HCT116 (cell line): Measurements from ENCODE around the gene TNS3. TPM values are rescaled to one million over a fixed set of nuclear protein-coding genes. Genes with fewer than 3 reads are reported as not detected.

Experiments
- ATAC-seq: fragments of 200-7000 bp; cut with Tn5 transposase; 2 replicates; pipeline ENCODE4 v1.9.1; 2020; ENCODE audit warnings: mild to moderate bottlenecking, moderate library complexity
- BruUV-seq: library from RNA; stranded (reverse); fragments of 400-500 nt; replicated peaks from 2 replicates; lab custom pipeline; 2021; lab: Mats Ljungman, UMichigan
- CTCF ChIA-PET: fragments of 300-600 bp; sonication (Branson Sonifier 250); formaldehyde crosslinking; loops from one replicate; lab custom pipeline; 2021; ENCODE audit warnings: antibody characterized with exemption; lab: Charles Lee
- POLR2A ChIA-PET: fragments of 300-600, 350-600 bp; sonication (Branson Sonifier 250); formaldehyde crosslinking; loops from one replicate; lab custom pipeline; 2021; ENCODE audit warnings: antibody characterized with exemption; lab: Charles Lee
- RAD21 ChIA-PET, 2 experiments: fragments of 300-600 bp; sonication (Branson Sonifier 250); formaldehyde crosslinking; loops; one replicate each; lab custom pipeline; 2023; ENCODE audit warnings: low total read pairs in 2 of 2; ENCODE audit not compliant: uncharacterized antibody in 2 of 2, unreplicated experiment in 2 of 2, low non-redundant PET in 1 of 2; lab: Charles Lee
- DNase-seq: peaks from one replicate; pipeline ENCODE4 v3.0.0-alpha.2; 2010; ENCODE audit warnings: low read depth, low spot score
- H2AFZ ChIP-seq: fragments of 200-600 bp; shearing (Covaris generic), sonication (generic); 2 replicates; pipeline ENCODE4 v1.6.1; 2017; ENCODE audit warnings: low read depth, mixed run types, mixed read lengths, antibody characterized with exemption, low read length; ENCODE audit not compliant: poor library complexity, severe bottlenecking
- H3K27ac ChIP-seq: 2 replicates; pipeline ENCODE4 v1.5.1; 2012; ENCODE audit warnings: low read depth, low read length
- H3K27me3 ChIP-seq: fragments of 200-600 bp; sonication (generic); 2 replicates; pipeline ENCODE4 v1.6.1; 2016; ENCODE audit warnings: mixed run types, low read length, mixed read lengths; ENCODE audit not compliant: insufficient read depth
- H3K36me3 ChIP-seq, 2 experiments: fragments of 200-500 bp in 1 of 2; fragments of 200-600 bp in 1 of 2; sonication (Bioruptor generic) in 1 of 2; sonication (generic) in 1 of 2; 2 replicates each; pipeline versions ENCODE4 v1.5.1 to v1.6.1; 2014 to 2016; ENCODE audit warnings: low read length in 2 of 2, inconsistent platforms in 1 of 2, mixed read lengths in 1 of 2, mixed run types in 1 of 2; ENCODE audit not compliant: insufficient read depth in 2 of 2, control insufficient read depth in 1 of 2
- H3K4me1 ChIP-seq, 2 experiments: fragments of 200-600 bp in 1 of 2; sonication (generic) in 1 of 2; 2 replicates each; pipeline versions ENCODE4 v1.5.1 to v1.6.1; 2012 to 2017; ENCODE audit warnings: low read length in 2 of 2, inconsistent platforms in 1 of 2, mild to moderate bottlenecking in 1 of 2, mixed read lengths in 1 of 2, mixed run types in 1 of 2, moderate library complexity in 1 of 2; ENCODE audit not compliant: insufficient read depth in 2 of 2, control insufficient read depth in 1 of 2
- H3K4me2 ChIP-seq: fragments of 200-600 bp; sonication (generic); 2 replicates; pipeline ENCODE4 v1.6.1; 2017; ENCODE audit warnings: mixed run types, low read length, mixed read lengths
- H3K4me3 ChIP-seq, 2 experiments: fragments of 200-600 bp in 1 of 2; sonication (generic) in 1 of 2; replicated peaks in 1 of 2; 2 replicates each; pipeline ENCODE4 v1.5.1; 2011 to 2016; ENCODE audit warnings: low read length in 2 of 2, control low read depth in 1 of 2, low read depth in 1 of 2, mild to moderate bottlenecking in 1 of 2, mixed read lengths in 1 of 2, mixed run types in 1 of 2
- H3K79me2 ChIP-seq: fragments of 200-600 bp; sonication (generic); 2 replicates; pipeline ENCODE4 v1.6.1; 2017; ENCODE audit warnings: mild to moderate bottlenecking, mixed run types, low read length, moderate library complexity, mixed read lengths; ENCODE audit not compliant: insufficient read depth
- H3K9ac ChIP-seq: fragments of 200-600 bp; sonication (generic); 2 replicates; pipeline ENCODE4 v1.6.1; 2016; ENCODE audit warnings: low read length, mixed read lengths
- H3K9me2 ChIP-seq: fragments of 200-600 bp; sonication (generic), shearing (Covaris generic); 2 replicates; pipeline ENCODE4 v1.6.1; 2017; ENCODE audit warnings: mixed run types, mild to moderate bottlenecking, moderate library complexity; ENCODE audit not compliant: insufficient read depth
- H3K9me3 ChIP-seq, 2 experiments: fragments of 200-500 bp in 1 of 2; fragments of 200-600 bp in 1 of 2; sonication (Bioruptor generic) in 1 of 2; sonication (generic) in 1 of 2; 2 replicates each; pipeline ENCODE4 v1.6.1; 2014 to 2017; ENCODE audit warnings: low read length in 2 of 2, mixed read lengths in 2 of 2, inconsistent platforms in 1 of 2, low read depth in 1 of 2, mild to moderate bottlenecking in 1 of 2, mixed run types in 1 of 2, moderate library complexity in 1 of 2; ENCODE audit not compliant: control insufficient read depth in 1 of 2, insufficient read depth in 1 of 2
- H4K20me1 ChIP-seq: fragments of 200-600 bp; sonication (generic), shearing (Covaris generic); 2 replicates; pipeline ENCODE4 v1.6.1; 2017; ENCODE audit warnings: mixed run types, mild to moderate bottlenecking, moderate library complexity; ENCODE audit not compliant: insufficient read depth
- CBX3 ChIP-seq: IDR thresholded peaks from 2 replicates; pipeline ENCODE4 v1.6.1; 2012; ENCODE audit warnings: low read depth
- CEBPB ChIP-seq: IDR thresholded peaks from 2 replicates; pipeline ENCODE4 v1.6.1; 2012; ENCODE audit warnings: low read depth
- RAD21 ChIP-seq: IDR thresholded peaks from 2 replicates; pipeline ENCODE4 v1.6.1; 2012; ENCODE audit warnings: low read depth, mild to moderate bottlenecking
- SIN3A ChIP-seq: IDR thresholded peaks from 2 replicates; pipeline ENCODE4 v1.6.1; 2012; ENCODE audit warnings: low read depth
- SRF ChIP-seq: IDR thresholded peaks from 2 replicates; pipeline ENCODE4 v1.6.1; 2012; ENCODE audit warnings: low read depth
- intact Hi-C: fragments of 100-400 bp; cut with micrococcal nuclease; formaldehyde crosslinking; loops from 2 replicates; pipeline ENCODE4 v1.10.0; 2022
- total RNA-seq: library from RNA; stranded (reverse); gene quantifications from one replicate; pipeline ENCODE4 v1.2.1, GENCODE V29; 2021; ENCODE audit not compliant: unreplicated experiment
- TF ChIP-seq, protein P1 (sequence below): IDR thresholded peaks from 2 replicates; pipeline ENCODE4 v1.6.1; 2012
- TF ChIP-seq, protein P2 (sequence below): IDR thresholded peaks from 2 replicates; pipeline ENCODE4 v1.6.1; 2012; ENCODE audit warnings: low read depth
- TF ChIP-seq, protein P3 (sequence below), 3 experiments: fragments of 200-600 bp in 1 of 3; sonication (generic) in 1 of 3; IDR thresholded peaks in 2 of 3; conservative IDR thresholded peaks in 1 of 3; 2 replicates each; pipeline ENCODE4 v1.5.1; 2012 to 2017; ENCODE audit warnings: low read depth in 2 of 3, low read length in 2 of 3, antibody characterized with exemption in 1 of 3, borderline replicate concordance in 1 of 3, control low read depth in 1 of 3, mild to moderate bottlenecking in 1 of 3, mixed read lengths in 1 of 3, mixed run types in 1 of 3, moderate library complexity in 1 of 3; ENCODE audit not compliant: insufficient read depth in 1 of 3

The TNS3 gene
- total RNA-seq, 1 experiment from 2014 or later = 9.1 TPM

DNA sequence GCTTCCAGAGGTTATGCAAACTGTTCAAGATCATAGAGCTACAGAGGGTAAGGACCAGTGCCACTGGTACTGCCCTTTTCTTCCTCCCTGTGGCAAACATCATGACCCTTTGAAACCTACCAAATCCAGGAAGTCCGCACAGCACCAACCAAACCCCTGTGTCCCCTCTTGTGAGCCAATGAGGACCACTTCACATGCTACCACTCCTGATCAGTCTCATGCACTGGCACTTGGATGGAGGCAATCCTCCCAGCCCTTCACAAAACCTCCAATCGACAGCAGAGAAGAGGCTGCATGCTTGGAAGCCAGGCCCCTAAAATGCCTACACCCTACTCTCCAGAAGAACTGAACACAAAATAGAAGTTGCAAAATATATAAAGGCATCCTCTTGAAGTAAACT lies 248.0 kb downstream of the TNS3 start:
- no peak overlapping the region for H3K4me2 ChIP-seq
- H2AFZ ChIP-seq = no peak overlapping the region
- H3K36me3 ChIP-seq = no peaks in the 10 kb centered on the region
- intact Hi-C loops = no loop called here
- no peak for TF ChIP-seq CEBPB
- no peak for TF ChIP-seq SIN3A
- TF ChIP-seq RAD21 = no peak
- TF ChIP-seq, protein P1, sequence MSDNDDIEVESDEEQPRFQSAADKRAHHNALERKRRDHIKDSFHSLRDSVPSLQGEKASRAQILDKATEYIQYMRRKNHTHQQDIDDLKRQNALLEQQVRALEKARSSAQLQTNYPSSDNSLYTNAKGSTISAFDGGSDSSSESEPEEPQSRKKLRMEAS = no peak
- TF ChIP-seq, protein P2, sequence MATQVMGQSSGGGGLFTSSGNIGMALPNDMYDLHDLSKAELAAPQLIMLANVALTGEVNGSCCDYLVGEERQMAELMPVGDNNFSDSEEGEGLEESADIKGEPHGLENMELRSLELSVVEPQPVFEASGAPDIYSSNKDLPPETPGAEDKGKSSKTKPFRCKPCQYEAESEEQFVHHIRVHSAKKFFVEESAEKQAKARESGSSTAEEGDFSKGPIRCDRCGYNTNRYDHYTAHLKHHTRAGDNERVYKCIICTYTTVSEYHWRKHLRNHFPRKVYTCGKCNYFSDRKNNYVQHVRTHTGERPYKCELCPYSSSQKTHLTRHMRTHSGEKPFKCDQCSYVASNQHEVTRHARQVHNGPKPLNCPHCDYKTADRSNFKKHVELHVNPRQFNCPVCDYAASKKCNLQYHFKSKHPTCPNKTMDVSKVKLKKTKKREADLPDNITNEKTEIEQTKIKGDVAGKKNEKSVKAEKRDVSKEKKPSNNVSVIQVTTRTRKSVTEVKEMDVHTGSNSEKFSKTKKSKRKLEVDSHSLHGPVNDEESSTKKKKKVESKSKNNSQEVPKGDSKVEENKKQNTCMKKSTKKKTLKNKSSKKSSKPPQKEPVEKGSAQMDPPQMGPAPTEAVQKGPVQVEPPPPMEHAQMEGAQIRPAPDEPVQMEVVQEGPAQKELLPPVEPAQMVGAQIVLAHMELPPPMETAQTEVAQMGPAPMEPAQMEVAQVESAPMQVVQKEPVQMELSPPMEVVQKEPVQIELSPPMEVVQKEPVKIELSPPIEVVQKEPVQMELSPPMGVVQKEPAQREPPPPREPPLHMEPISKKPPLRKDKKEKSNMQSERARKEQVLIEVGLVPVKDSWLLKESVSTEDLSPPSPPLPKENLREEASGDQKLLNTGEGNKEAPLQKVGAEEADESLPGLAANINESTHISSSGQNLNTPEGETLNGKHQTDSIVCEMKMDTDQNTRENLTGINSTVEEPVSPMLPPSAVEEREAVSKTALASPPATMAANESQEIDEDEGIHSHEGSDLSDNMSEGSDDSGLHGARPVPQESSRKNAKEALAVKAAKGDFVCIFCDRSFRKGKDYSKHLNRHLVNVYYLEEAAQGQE = no peak
- H3K27me3 ChIP-seq = no peaks in the 10 kb centered on the region
- no peak overlapping the region for H3K9ac ChIP-seq
- H3K9me3 ChIP-seq = no peaks in the 10 kb centered on the region
- POLR2A ChIA-PET = no interaction called here
- H3K4me3 ChIP-seq = no peak overlapping the region
- no peaks in the 10 kb centered on the region for H3K4me1 ChIP-seq
- H3K27ac ChIP-seq = no peak overlapping the region
- DNase-seq (no peak), ATAC-seq (no peak)
- CTCF ChIA-PET = no interaction called here
- no peaks in the 10 kb centered on the region for H3K79me2 ChIP-seq
- no peaks in the 10 kb centered on the region for H3K9me2 ChIP-seq
- no TSS peak for BruUV-seq
- H4K20me1 ChIP-seq = no peaks in the 10 kb centered on the region
- RAD21 ChIA-PET = no interaction called here

DNA sequence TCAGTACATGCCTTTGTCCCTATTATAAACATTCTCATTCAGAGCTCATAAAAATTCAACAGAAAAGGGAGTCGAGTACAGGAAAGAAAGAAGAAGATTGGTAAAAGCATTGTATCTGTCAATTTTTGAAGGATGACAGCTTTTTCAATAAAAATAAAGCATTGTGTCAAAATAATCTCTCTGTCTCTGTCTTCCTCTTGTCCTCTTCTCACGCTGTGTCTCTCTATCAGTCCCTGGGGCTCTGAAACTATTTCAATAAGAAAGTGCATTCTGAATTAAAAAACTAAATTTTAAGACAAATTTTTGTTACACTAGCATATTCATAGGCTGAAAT lies 248.4 kb downstream of the TNS3 start:
- no peak overlapping the region for H3K9ac ChIP-seq
- intact Hi-C loops = no loop called here
- no peaks in the 10 kb centered on the region for H3K9me2 ChIP-seq
- no peak overlapping the region for H3K27ac ChIP-seq
- peaks cover 0 to 2% of the 10 kb centered on the region in 2 experiments; a peak in 2 of 4 replicates for H3K4me1 ChIP-seq
- no peaks in the 10 kb centered on the region for H3K36me3 ChIP-seq
- ChIA-PET POLR2A (no interaction called here), CTCF (no interaction called here), RAD21 (no interaction called here)
- H3K4me3 ChIP-seq = no peak overlapping the region
- no peak overlapping the region for H3K4me2 ChIP-seq
- ATAC-seq (no peak), DNase-seq (no peak)
- H4K20me1 ChIP-seq = no peaks in the 10 kb centered on the region
- H3K9me3 ChIP-seq = no peaks in the 10 kb centered on the region
- BruUV-seq = no TSS peak
- no peak overlapping the region for H2AFZ ChIP-seq
- no peaks in the 10 kb centered on the region for H3K27me3 ChIP-seq
- no peaks in the 10 kb centered on the region for H3K79me2 ChIP-seq
- TF ChIP-seq, protein P3, sequence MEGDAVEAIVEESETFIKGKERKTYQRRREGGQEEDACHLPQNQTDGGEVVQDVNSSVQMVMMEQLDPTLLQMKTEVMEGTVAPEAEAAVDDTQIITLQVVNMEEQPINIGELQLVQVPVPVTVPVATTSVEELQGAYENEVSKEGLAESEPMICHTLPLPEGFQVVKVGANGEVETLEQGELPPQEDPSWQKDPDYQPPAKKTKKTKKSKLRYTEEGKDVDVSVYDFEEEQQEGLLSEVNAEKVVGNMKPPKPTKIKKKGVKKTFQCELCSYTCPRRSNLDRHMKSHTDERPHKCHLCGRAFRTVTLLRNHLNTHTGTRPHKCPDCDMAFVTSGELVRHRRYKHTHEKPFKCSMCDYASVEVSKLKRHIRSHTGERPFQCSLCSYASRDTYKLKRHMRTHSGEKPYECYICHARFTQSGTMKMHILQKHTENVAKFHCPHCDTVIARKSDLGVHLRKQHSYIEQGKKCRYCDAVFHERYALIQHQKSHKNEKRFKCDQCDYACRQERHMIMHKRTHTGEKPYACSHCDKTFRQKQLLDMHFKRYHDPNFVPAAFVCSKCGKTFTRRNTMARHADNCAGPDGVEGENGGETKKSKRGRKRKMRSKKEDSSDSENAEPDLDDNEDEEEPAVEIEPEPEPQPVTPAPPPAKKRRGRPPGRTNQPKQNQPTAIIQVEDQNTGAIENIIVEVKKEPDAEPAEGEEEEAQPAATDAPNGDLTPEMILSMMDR (IDR thresholded peaks at IDR 0.05 in 2 of 3, conservative IDR thresholded peaks at IDR 0.05 in 1 of 3; ENCODE audit: borderline replicate concordance in 1 of 3, insufficient read depth in 1 of 3, low read depth in 2 of 3, low read length in 2 of 3) = no peak
- TF ChIP-seq RAD21 = no peak
- TF ChIP-seq, protein P2 = no peak
- TF ChIP-seq CBX3 = no peak
- TF ChIP-seq SRF = no peak
